Uterus (tissue), 2 donors: Measurements from ENCODE around the gene PTPRD.

Experiments
- POLR2A ChIP-seq, 2 donors: fragments of 450-650 bp; IDR thresholded peaks; one replicate each; pipeline ENCODE4 v1.6.1; 2016; ENCODE audit warnings: antibody characterized with exemption in 2 of 2, mild to moderate bottlenecking in 1 of 2, moderate library complexity in 1 of 2
- TF ChIP-seq, protein P1 (sequence below), 4 experiments: fragments of 200-600 bp in 2 of 4; fragments of 450-650 bp in 2 of 4; sonication (generic) in 2 of 4; IDR thresholded peaks; one replicate each; pipeline ENCODE4 v1.5.1; 2016 to 2019; ENCODE audit warnings: antibody characterized with exemption in 4 of 4, mild to moderate bottlenecking in 2 of 4, moderate library complexity in 1 of 4

DNA sequence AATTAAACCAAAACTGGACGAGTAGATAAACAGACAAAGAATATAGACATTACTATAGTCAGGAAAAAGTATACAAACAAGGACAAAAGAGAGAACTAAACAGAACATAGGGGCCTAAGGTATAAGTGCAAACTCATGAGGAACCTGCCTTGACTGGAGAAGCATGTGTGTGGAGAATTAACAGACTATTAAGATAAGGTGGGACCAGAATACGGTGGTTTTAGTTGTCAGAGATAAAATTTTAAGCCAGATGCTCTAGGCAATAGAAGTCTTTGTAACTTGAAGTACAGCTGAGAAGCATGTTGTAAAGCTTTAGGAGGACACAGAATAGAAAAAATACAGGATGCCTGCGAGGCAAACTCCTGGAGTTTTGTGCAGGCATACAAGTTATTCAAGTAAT, 707.1 kb downstream of the PTPRD start:
- TF ChIP-seq, protein P1, sequence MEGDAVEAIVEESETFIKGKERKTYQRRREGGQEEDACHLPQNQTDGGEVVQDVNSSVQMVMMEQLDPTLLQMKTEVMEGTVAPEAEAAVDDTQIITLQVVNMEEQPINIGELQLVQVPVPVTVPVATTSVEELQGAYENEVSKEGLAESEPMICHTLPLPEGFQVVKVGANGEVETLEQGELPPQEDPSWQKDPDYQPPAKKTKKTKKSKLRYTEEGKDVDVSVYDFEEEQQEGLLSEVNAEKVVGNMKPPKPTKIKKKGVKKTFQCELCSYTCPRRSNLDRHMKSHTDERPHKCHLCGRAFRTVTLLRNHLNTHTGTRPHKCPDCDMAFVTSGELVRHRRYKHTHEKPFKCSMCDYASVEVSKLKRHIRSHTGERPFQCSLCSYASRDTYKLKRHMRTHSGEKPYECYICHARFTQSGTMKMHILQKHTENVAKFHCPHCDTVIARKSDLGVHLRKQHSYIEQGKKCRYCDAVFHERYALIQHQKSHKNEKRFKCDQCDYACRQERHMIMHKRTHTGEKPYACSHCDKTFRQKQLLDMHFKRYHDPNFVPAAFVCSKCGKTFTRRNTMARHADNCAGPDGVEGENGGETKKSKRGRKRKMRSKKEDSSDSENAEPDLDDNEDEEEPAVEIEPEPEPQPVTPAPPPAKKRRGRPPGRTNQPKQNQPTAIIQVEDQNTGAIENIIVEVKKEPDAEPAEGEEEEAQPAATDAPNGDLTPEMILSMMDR (IDR thresholded peaks at IDR 0.05), result no peak
- TF ChIP-seq POLR2A (IDR thresholded peaks at IDR 0.05), result no peak
